TTC549 (cell line): ENCODE data around the gene BROX.
"Not testable (repeated sequence)": the region's sequence is repeated elsewhere in the genome, so short reads cannot be mapped to it uniquely, and the experiment has no call there.

ENCODE experiments used
- FAIRE-seq: peaks from 2 replicates; lab custom pipeline; 2012; peaks lifted over from hg19 to GRCh38; lab: Jason Lieb, UNC

BROX gene, protein sequence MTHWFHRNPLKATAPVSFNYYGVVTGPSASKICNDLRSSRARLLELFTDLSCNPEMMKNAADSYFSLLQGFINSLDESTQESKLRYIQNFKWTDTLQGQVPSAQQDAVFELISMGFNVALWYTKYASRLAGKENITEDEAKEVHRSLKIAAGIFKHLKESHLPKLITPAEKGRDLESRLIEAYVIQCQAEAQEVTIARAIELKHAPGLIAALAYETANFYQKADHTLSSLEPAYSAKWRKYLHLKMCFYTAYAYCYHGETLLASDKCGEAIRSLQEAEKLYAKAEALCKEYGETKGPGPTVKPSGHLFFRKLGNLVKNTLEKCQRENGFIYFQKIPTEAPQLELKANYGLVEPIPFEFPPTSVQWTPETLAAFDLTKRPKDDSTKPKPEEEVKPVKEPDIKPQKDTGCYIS

DNA sequence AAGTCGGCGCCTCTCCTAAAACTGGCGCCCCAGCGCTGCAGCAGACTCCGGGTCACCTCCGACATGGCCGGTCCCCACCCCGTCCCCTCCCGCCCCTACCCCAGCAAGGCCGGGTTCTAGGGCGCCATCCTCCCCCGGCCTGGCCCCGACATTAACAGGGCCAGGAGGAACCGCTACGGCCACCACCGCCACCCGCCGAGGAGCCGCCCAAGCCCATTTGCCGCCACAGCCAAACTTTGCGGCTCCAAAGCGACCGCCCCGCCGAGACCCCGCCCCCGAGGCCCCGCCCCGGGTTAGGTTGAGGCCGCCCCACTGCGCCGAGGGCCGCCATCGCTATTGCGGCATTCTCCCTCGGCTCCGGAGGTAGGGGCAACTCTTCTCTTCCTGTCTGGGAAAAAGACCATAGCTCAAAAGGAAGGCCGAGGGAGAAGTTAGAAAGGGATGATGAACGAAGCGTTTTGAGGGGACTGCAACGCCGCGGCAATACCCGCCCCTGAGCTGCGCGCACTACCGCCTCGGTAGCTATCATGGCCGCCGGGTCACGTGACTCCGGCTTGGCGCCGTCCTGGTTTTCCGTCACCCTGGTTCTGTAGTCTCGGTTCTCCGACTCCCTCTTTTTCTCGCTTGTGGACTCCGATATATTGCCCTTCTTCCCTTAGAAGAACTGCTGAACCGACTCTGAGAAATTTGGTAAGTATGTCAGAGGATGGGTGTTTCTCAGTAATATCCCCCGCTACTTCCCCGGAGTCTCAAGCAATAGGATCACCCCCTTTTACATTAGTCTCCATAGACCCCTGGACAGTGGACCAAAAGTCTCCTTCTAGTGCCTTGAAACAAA is at the start of gene BROX, which contains the start of gene AIDA:
TSS of gene BROX (plus strand) at position 312 of the 838 bp plus-strand sequence. CDS start 3,136 bp downstream, outside the sequence.
TSS of gene AIDA (minus strand) at position 239 of the 838 bp plus-strand sequence. CDS start at position 65, 174 bp downstream.
- FAIRE-seq: no peak

DNA sequence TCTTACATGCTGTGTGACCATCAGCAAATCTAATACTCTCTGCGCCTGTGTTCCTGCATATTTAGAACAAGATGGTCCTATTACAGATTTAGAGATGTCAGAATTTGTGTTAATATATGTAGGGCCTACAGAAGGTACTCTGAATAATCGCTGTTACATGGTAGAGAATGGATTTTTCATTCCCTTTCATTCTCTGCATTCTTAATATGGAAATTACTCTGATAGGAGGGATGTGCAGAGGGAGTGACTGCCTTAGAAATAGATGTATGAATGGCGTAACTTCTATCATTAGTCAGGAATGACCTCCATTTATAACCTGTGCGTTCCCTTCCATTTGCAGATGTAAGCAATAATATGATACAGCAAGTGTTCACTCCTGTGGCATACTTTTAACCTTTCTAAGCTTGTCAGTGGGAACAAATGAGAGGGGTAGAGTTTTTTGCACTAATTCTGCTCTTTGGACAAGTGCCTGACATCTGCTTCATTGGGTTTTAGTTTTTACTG is 48.9 kb upstream of the BROX start:
- FAIRE-seq: no peak

DNA sequence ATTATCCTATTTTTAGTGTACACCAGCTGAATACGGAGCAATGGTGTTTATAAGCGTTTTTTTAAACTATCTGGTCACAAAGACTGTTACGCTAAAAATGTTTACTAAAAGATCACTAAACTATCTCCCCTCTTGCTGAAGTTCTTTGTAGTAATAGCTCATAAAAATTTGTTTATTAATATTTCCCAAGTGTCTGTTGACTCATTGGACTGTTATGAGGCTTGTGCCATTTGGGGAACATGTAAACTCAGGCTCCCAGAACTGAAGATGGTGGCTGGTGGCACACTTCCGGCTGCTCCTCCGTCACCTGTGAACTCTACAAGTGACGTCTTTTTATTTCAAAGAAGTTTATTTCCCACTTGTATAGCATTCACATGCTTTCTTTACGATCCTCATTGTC is 46.4 kb upstream of the BROX start:
- no peak for FAIRE-seq

DNA sequence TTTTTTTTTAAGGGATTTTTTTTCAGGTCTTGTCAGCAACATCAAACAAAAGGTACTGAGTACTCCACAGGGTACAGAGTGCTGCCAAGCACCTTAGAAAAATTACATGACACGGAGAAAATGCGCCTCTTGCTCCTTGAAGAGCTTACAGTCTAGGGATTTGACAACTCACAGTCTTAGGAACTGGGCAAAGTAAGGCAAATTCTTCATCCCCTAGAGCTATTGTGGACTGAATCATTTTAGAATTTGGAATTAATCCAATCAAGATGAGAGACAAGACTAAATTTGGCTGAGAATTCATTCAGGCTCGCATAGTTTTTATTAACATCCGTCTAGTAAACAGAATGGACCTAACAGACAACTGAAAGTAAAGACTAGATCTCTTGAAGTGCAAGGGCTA is 44.2 kb upstream of the BROX start:
- FAIRE-seq: not testable (repeated sequence)

DNA sequence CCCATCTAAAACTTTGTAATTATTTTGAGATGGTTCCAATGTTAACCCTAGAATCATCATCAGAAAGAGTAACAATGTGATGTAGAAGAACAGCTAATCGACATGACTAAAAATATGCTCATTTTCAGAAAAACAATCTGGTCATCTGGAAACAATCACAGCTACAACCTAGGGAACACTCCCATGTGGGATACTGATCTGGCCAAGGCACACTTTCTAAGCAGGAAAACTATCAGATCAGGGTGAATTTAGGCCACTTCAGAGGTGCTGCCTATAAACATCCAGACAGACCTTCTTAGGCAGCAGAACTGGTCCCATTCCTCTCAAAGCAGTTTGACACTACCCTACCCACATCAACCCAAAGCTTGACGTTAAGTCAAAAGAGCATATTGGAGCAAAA is 43.3 kb upstream of the BROX start:
- not testable (repeated sequence) for FAIRE-seq

DNA sequence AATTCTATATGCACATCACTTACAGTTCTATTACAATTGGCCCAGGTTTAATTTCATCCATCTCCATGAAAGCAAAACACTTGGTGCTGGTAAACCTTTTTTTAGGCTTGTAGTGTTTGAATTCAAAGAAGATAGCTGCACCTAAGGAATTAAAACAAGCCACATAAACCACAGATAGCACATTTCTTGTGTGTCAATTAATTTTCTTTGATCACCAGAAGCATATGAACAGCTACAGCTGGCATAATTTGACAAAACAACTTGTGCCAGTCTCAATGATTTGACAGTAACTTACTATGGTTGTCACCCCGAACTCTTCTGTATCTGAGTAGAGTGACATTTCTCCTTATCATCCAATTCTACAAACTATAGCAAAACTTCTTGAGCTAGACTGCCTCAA is 42.3 kb upstream of the BROX start:
- no peak for FAIRE-seq

DNA sequence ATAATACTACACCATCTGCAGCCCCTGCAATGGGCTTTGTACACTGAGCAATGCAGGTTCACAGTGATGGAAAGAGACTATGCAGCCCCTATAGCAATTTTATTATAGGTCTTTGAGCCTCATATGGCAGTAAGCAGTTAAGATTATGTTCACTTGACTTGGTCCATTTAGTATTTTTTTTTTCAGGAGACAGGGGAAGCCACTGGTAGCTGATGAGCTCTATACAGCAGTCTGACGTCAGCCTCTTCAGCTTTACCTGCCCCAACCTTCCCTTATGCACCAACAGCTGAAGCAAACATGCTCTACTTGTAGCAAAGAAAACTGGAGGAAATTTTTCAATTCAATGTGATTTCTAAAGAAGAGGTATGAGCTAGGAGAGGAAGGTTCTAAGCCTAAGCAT is 32.3 kb upstream of the BROX start:
- FAIRE-seq: no peak

DNA sequence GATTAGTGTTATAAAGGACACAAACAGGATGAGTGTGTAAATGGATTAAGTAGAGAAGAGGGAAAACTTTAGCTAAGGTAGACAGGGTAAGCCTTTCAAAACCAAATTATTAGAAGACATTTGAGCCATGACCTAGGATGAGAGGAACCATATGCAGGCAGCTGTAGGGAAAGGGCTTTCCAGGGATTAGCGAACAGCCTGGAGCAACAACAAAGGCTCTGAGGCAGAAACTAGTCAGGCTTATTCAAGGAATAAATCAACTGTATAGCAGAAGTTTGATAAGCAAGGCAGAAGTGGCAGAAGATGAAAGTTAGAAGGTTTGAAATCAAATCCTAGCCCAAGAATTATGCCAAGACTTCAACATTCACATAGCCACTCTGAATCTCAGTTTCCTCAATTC is 21.3 kb upstream of the BROX start:
- no peak for FAIRE-seq

DNA sequence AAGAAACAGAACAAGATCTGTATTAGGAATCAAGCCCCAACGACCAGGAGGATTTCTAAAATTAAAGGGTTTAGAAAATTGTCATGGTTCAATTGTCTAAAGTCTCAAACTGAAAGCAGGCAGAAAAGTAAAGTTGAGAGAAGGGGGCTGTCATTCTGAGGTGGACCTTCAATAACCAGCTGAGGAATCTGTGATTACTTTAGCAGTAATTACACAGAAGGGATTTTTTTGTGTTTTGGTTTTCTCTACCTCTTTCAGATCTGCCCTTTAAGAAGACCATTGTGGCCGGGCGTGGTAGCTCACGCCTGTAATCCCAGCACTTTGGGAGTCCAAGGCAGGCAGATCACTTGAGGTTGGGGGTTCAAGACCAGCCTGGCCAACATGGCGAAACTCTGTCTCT is 17.4 kb upstream of the BROX start:
- FAIRE-seq: no peak

DNA sequence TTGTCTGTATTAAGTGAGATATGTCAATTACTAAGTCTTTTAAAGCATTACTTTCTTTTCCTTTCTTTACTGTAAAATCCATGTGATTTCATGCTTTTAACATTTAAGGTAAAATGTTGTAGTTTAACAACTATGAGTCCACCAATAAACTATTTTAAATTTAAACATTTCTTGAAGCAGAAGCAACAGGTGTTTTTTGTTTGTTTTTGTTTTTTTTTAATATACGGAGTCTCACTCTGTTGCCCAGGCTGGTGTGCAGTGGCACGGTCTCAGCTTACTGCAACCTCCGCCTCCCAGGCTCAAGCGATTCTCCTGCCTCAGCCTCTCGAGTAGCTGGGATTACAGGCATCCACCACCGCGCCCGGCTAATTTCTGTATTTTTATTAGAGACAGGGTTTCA is 15.6 kb upstream of the BROX start:
- peak; percentile 56 for FAIRE-seq

DNA sequence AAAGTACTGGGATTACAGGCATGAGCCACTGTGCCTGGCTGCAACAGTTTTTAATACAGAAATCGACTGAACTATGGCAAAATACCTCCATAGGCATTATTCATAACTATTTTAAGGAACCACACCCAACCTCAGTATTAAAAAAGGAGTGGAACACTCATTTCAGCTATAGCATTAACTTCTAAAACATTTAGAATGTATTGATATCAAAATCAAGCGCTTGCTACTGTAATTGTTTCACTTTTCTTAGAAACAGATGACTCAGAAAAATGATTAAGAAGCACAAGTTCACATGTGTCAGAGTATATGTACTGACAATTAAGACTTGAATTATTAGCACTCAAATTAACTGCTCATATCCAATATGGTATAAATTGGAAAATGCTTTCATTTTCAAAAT is 15.2 kb upstream of the BROX start:
- FAIRE-seq: peak; percentile 54

DNA sequence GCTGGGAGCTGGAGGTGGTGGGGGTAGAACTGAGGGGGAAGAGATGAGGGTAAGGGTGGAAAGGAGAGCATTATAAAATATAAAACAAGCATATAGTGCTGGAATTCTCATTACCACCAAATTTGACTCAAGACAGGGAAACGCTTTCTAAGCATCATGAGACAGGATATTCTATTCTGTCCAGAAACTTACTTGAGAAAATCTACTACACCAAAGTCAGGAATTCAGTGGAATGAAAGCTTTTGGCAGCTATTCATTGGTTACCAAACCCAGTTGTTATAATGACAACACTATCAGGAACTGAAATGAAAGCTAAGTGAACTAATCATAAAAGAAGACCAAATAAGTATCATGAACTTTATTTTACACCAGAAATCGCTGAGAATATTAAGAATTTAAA is 14.5 kb upstream of the BROX start:
- FAIRE-seq: no peak

DNA sequence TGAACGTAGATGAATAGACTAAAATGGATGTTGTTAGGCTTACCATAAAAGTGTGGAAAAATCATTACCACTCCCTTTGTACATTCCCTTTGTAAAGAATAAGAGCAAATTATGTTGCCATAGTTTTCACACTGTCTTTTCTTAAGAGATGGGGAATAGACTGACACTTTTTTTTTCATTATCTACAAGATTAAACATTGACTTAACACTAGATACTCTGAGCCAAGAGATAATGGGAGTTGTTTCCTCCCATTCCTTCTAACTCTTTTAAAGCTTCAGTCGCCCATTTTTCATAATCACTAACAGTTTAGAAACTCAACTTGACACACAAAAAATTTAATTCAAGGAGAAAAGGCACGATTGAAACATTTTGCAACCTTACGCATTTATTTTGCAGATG is 10.2 kb upstream of the BROX start:
- no peak for FAIRE-seq

DNA sequence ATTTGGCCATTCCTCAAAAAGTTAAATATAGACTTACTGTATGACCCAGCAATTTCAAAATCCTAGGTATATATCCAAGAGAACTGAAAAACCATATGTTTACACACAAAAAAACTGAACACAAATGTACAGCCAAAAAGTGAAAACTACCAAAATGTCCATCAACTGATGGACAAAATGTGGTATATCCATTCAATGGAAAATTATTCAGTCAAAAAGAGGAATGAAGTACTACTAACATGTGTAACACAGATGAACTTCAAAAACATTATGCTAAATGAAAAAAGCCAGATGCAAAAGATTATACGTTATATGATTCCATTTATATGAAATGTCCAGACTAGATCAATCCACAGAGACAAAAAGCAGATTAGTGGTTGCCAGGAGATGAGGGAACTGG is 8.1 kb upstream of the BROX start:
- FAIRE-seq: no peak

DNA sequence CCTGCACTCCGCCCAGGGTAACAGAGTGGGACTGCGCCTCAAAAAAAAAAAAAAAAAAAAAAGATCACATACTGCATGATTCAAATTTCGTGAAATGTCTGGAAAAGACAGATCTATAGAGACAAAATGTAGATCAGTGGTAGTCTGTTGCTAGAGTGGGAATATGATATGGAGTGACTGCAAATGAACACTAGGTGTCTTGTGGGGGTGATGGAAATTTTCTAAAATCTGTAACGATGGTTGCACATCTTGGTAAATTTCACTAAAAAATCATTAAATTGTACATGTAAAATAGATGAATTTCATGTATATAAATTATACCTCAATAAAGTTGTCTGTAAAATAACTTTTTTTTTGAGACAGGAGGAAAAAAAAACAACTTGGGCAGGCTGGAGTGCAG is 5.5 kb upstream of the BROX start:
- FAIRE-seq: no peak

DNA sequence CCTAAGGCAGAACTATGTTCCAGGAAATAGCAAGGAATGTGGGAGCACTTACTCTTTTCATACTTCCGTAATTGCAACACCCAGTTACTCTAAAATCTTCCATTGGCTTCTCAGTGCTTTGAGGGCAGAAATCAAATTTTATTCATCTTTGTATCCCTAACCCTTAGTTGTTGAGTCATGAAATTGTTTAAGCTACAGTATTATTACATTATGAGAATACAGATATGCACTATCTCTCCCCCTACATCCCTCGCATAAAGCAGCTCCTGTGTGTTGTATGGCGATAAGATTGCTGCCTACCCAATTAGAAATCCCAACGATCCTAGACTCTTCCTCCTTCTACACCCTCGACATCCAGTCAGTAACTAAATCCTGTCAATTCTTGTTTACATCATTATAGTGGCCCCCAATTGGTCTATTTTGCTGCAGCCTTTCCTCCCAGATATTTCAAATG is 2.6 kb upstream of the BROX start:
- FAIRE-seq: no peak

DNA sequence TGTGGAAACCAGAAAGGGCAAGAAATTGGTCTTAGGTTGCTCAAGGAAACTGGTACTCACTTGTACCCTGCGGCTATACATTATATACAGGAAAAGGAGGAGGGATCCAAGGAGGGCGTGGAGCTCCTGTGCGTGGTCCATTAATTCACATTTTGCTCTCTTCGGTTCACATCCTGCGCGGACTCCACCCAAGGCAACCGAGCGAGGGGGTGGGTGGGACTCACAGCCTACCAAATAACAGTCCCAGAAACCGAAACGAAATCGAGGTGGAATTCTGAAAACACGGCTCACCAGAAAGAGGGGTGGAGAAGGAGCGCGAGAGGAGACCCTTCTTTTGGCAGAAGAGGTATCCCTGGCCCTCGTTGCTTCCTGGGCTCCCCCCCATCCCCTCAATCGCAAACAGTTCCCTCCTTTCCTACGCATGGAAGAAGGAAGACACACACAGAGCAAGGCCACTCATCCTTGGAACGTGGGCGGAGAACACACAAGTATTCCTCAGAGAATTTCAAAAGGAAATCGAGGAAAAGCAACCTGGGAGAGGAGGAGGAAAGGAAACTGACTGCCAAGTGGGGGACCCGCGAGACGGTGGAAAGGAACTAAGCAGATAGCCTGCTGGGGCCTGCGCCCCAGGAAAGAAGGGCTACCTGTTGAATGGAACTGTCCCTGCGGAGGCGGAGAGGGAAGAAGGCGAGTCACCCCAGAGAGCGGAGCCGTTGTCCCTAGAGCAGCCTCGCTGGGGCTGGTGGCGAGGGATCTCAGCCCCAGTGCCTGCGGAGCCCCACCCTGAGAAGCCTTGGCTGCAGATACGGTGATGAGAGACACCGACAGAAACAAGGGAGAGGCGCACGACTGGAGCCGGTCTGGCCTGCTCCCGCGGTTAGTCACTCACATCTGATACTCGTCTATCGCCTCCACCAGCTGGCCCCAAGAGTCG is 778 bp upstream of the BROX start:
- peak; percentile 25 for FAIRE-seq

DNA sequence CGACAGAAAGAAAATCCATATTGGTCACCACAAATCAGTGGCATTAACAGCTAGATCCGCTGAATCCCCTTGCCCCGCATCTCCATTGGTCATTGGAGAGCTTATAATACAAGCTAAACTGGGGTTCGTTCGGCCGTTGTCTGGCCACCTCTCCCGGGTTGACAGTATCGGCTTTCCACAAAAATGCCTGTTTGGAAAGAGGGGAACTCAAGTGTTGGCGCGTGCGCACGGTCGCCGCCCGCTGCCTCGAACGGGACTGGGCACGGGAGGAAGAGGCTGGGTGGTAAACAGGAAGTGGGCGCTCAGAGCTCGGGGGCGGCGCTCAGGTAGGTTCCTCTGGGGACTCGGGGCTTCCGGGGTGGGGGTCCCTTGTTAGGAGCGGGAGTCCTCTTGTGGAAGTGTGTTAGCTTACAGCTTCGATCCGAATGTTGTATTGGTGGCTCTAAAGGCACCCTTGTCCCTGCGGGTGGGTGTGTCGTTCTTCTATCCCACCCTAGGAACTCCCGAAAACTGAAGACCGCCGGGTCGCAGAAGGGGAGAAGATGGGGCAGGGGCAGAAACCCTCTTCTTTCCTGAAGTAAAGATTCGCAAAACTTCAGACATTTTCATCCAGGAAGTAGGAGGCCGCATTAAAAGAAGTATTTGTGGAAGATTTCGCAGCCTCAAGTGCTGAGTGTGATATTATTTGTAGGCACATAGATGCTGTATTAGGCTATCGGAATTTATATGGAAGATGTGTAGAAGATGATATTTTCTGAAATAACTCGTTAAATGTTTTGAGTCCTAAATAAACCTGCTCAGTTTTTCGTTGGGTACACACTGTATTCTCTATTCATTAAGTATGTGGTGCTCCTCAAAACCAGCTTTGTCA is 962 bp downstream of the BROX start:
- FAIRE-seq: peak; percentile 93

DNA sequence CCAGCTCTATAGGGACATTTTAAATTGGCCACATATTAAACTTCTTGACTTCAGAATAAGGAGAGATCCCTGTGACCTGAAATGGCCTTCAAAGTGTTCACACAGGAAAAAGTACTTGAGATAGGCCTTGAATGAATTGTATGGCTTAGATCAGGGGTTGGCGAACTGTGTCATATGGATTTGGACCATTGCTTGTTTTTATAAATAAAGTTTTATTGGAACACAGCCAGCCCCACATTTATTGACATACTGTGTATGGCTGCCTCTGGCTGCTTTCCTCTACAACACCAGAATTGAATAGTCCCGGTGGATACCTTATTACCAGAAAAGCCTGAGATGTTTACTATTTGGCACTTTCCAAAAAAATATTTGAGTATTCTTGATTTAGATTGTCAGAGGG is 4.0 kb downstream of the BROX start:
- no peak for FAIRE-seq

DNA sequence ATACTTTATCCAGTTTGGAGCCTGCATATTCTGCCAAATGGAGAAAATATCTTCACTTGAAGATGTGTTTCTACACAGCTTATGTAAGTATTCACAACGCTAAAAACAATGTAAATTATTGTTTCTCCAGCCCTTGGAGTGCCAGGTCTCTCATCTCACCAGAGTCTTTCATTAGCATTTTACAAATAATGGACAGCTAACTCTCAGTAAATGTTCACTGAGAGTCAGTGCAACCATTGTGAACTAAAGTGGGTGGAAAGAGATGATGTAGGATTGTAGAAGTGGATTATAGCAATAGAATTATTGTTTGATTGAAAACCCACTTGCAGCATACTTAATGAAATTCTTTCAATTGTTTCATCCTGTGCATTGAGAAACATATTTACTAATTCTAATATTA is 16.4 kb downstream of the BROX start:
- no peak for FAIRE-seq

DNA sequence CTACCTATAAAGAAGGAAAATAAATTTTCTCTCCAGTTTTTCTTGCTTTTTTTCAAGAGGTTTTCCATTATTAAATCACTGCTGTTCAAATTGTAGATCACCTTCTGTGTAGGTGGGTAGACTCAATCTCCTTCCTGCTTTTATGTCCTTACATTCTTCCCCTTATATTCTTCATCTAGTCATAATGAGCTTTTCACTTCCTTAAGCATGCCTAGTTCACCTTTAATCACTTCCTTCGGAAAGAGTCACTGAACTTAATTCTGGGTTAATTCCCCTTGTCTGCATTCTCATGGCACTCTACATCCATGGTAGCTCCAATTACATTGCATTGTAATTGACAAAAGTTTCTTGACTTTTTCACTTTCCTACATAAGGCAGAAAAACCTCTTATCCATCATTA is 18.5 kb downstream of the BROX start:
- no peak for FAIRE-seq
